HG02870 (cell line): ENCODE data around the gene MUS81.
"Not testable (repeated sequence)": the region's sequence is repeated elsewhere in the genome, so short reads cannot be mapped to it uniquely, and the experiment has no call there.

Source experiments
- ATAC-seq: cut with Tn5 transposase; IDR thresholded peaks from one replicate; pipeline ENCODE4 v1.9.1; 2021; ENCODE audit warnings: mild to moderate bottlenecking, moderate library complexity; ENCODE audit not compliant: unreplicated experiment

The MUS81 gene

GRCh38 chr11:65860278-65861164, at the start of gene MUS81:
Gene MUS81 (plus strand): TSS chr11:65860433. CDS start chr11:65860754, 321 bp downstream.
- ATAC-seq = peak; percentile 29

GRCh38 chr11:65811764-65812475, 48.3 kb upstream of the MUS81 start:
- no peak for ATAC-seq

- ATAC-seq = no peak
These were observed 45.9 kb upstream of the MUS81 start for GRCh38 chr11:65814131-65814985.

GRCh38 chr11:65814986-65815565, 45.2 kb upstream of the MUS81 start:
- ATAC-seq = no peak

GRCh38 chr11:65816696-65817095, 43.5 kb upstream of the MUS81 start:
- ATAC-seq = no peak

GRCh38 chr11:65817312-65817834, 42.9 kb upstream of the MUS81 start:
- no peak for ATAC-seq

GRCh38 chr11:65817835-65818680, 42.2 kb upstream of the MUS81 start:
- ATAC-seq = peak; percentile 78

GRCh38 chr11:65821107-65821506, 39.1 kb upstream of the MUS81 start:
- ATAC-seq = no peak

- no peak for ATAC-seq
These were observed 37.3 kb upstream of the MUS81 start for GRCh38 chr11:65822776-65823528.

GRCh38 chr11:65826984-65827735, 33.1 kb upstream of the MUS81 start:
- ATAC-seq = no peak

- no peak for ATAC-seq
These were observed 30.8 kb upstream of the MUS81 start for GRCh38 chr11:65829459-65829858.

GRCh38 chr11:65832231-65832630, 28.0 kb upstream of the MUS81 start:
- ATAC-seq = not testable (repeated sequence)

- peak; percentile 90 for ATAC-seq
These were observed 26.8 kb upstream of the MUS81 start, which contains the start of gene SNX32 for GRCh38 chr11:65833297-65834030. Gene SNX32 (plus strand): TSS chr11:65833963. CDS start chr11:65834066, 103 bp downstream.

GRCh38 chr11:65834202-65834601, 26.0 kb upstream of the MUS81 start:
- ATAC-seq = no peak

GRCh38 chr11:65842144-65842543, 18.1 kb upstream of the MUS81 start:
- no peak for ATAC-seq

GRCh38 chr11:65843811-65844210, 16.4 kb upstream of the MUS81 start:
- ATAC-seq = no peak

- no peak for ATAC-seq
These were observed 15.9 kb upstream of the MUS81 start for GRCh38 chr11:65844231-65844872.
